HepG2 (cell line): ENCODE measurements around the gene RNF5. TPM values are rescaled to one million over a fixed set of nuclear protein-coding genes. Genes with fewer than 3 reads are reported as not detected.

Experiments
- CBX5 ChIP-seq: sonication (generic); formaldehyde crosslinking; IDR thresholded peaks from 2 replicates; pipeline ENCODE4 v1.4.0; 2020; ENCODE audit warnings: missing genetic modification reagents, borderline replicate concordance
- IRF2 ChIP-seq: IDR thresholded peaks from 2 replicates; pipeline ENCODE4 v1.6.1; 2018; ENCODE audit warnings: missing genetic modification reagents, missing compliant biosample characterization
- NCOA5 ChIP-seq: sonication (generic); formaldehyde crosslinking; IDR thresholded peaks from 2 replicates; pipeline ENCODE4 v1.4.0; 2020; ENCODE audit warnings: missing genetic modification reagents
- SALL1 ChIP-seq: sonication (generic); formaldehyde crosslinking; IDR thresholded peaks from 2 replicates; pipeline ENCODE4 v1.8.0; 2022; ENCODE audit warnings: mild to moderate bottlenecking, missing genetic modification reagents
- SNAI1 ChIP-seq: sonication (generic); formaldehyde crosslinking; IDR thresholded peaks from 2 replicates; pipeline ENCODE4 v1.5.0; 2020; ENCODE audit warnings: mild to moderate bottlenecking, missing genetic modification reagents, borderline replicate concordance
- SNAPC2 ChIP-seq: sonication (generic); formaldehyde crosslinking; IDR thresholded peaks from 2 replicates; pipeline ENCODE4 v1.8.1; 2022; ENCODE audit warnings: mild to moderate bottlenecking, missing genetic modification reagents
- TFDP1 ChIP-seq: IDR thresholded peaks from 2 replicates; pipeline ENCODE4 v1.6.1; 2016; ENCODE audit warnings: missing compliant biosample characterization, missing genetic modification reagents, borderline replicate concordance
- ZC3H13 ChIP-seq: sonication (generic); formaldehyde crosslinking; IDR thresholded peaks from 2 replicates; pipeline ENCODE4 v1.8.1; 2023; ENCODE audit warnings: mild to moderate bottlenecking, missing genetic modification reagents, moderate library complexity
- ZNF512 ChIP-seq: sonication (generic); formaldehyde crosslinking; IDR thresholded peaks from 2 replicates; pipeline ENCODE4 v1.4.0; 2020; ENCODE audit warnings: mild to moderate bottlenecking, missing genetic modification reagents
- polyA plus RNA-seq, 8 experiments: library from polyadenylated mRNA; depleted of rRNA in 3 of 8; stranded (reverse) in 7 of 8; unstranded in 1 of 8; fragments of >200 nt; fragmentation: Illumina TruSeq in 4 of 8; extraction: Trizol in 4 of 8; gene quantifications; 2 replicates each; pipeline versions ENCODE4 v1.2.1 to v1.2.3, GENCODE V29; 2011 to 2016; ENCODE audit warnings: low read depth in 4 of 8, missing spikeins in 1 of 8, mixed read lengths in 1 of 8; ENCODE audit not compliant: insufficient read depth in 1 of 8
- total RNA-seq, 5 experiments: library from RNA; depleted of rRNA; stranded (reverse); fragments of >200 nt; fragmentation: Illumina TruSeq; extraction: Trizol; gene quantifications; 2 replicates each; pipeline ENCODE4 v1.2.3, GENCODE V29; 2016; ENCODE audit warnings: low read depth in 1 of 5
- TF ChIP-seq, protein P1 (sequence below): sonication (generic); formaldehyde crosslinking; IDR thresholded peaks from 2 replicates; pipeline ENCODE4 v1.9.0; 2022; ENCODE audit warnings: missing genetic modification reagents, mild to moderate bottlenecking, borderline replicate concordance
- TF ChIP-seq, protein P2 (sequence below): IDR thresholded peaks from 2 replicates; pipeline ENCODE4 v1.6.1; 2016; ENCODE audit warnings: low read depth, control low read depth

Gene RNF5
- total and polyA plus RNA-seq, 2 of the 13 experiments (the other 11 are each of a cell fraction or from before 2014, with no cell fraction given) = 98.0 to 131 TPM

- no peak for TF ChIP-seq ZC3H13
- no peak for TF ChIP-seq TFDP1 (CRISPR knock-in tag)
- TF ChIP-seq, protein P1, sequence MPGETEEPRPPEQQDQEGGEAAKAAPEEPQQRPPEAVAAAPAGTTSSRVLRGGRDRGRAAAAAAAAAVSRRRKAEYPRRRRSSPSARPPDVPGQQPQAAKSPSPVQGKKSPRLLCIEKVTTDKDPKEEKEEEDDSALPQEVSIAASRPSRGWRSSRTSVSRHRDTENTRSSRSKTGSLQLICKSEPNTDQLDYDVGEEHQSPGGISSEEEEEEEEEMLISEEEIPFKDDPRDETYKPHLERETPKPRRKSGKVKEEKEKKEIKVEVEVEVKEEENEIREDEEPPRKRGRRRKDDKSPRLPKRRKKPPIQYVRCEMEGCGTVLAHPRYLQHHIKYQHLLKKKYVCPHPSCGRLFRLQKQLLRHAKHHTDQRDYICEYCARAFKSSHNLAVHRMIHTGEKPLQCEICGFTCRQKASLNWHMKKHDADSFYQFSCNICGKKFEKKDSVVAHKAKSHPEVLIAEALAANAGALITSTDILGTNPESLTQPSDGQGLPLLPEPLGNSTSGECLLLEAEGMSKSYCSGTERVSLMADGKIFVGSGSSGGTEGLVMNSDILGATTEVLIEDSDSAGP (CRISPR knock-in tag) = peak; percentile 44; the same call in 1 of the 2 replicates
- TF ChIP-seq NCOA5 (CRISPR knock-in tag) = no peak
- TF ChIP-seq ZNF512 (CRISPR knock-in tag) = no peak
- TF ChIP-seq SNAI1 (CRISPR knock-in tag) = no peak
- TF ChIP-seq CBX5 = no peak
- no peak for TF ChIP-seq SNAPC2 (CRISPR knock-in tag)
- TF ChIP-seq, protein P2, sequence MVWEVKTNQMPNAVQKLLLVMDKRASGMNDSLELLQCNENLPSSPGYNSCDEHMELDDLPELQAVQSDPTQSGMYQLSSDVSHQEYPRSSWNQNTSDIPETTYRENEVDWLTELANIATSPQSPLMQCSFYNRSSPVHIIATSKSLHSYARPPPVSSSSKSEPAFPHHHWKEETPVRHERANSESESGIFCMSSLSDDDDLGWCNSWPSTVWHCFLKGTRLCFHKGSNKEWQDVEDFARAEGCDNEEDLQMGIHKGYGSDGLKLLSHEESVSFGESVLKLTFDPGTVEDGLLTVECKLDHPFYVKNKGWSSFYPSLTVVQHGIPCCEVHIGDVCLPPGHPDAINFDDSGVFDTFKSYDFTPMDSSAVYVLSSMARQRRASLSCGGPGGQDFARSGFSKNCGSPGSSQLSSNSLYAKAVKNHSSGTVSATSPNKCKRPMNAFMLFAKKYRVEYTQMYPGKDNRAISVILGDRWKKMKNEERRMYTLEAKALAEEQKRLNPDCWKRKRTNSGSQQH = no peak
- 0 out of 2 replicates have a peak, but pooled peaks have one; percentile 5 for TF ChIP-seq IRF2 (CRISPR knock-in tag)
- 0 out of 2 replicates have a peak, but pooled peaks have one; percentile 16 for TF ChIP-seq SALL1 (CRISPR knock-in tag)
Measured at GRCh38 chr6:32190911-32191677, 12.9 kb downstream of the RNF5 start (continued).
